NCI-H345 treated with DMSO at 0.1 percent for 48 hours (cell line): ENCODE data around the gene RPS24.
"Not testable (repeated sequence)": the region's sequence is repeated elsewhere in the genome, so short reads cannot be mapped to it uniquely, and the experiment has no call there.

ENCODE experiments used
- DNase-seq: peaks from one replicate; lab custom pipeline; 2025; ENCODE audit not compliant: unreplicated experiment; lab: John Stamatoyannopoulos, UW

The RPS24 gene

GRCh38 chr10:78047314-78047891 lies 13.7 kb downstream of the RPS24 start:
- peak; percentile 57 for DNase-seq

- DNase-seq: no peak
These were observed 16.2 kb downstream of the RPS24 start for GRCh38 chr10:78049851-78050250.

- DNase-seq: no peak
These were observed 19.7 kb downstream of the RPS24 start for GRCh38 chr10:78053211-78053868.

GRCh38 chr10:78058562-78058961 lies 24.9 kb downstream of the RPS24 start:
- DNase-seq: no peak

GRCh38 chr10:78059906-78060702 lies 26.4 kb downstream of the RPS24 start:
- DNase-seq: no peak

- DNase-seq: no peak
These were observed 28.6 kb downstream of the RPS24 start for GRCh38 chr10:78062296-78062695.

GRCh38 chr10:78063236-78063635 lies 29.6 kb downstream of the RPS24 start:
- no peak for DNase-seq

- not testable (repeated sequence) for DNase-seq
These were observed 31.3 kb downstream of the RPS24 start for GRCh38 chr10:78064919-78065318.

- no peak for DNase-seq
These were observed 31.9 kb downstream of the RPS24 start for GRCh38 chr10:78065611-78066010.

GRCh38 chr10:78066012-78066411 lies 32.3 kb downstream of the RPS24 start:
- no peak for DNase-seq

GRCh38 chr10:78066728-78067430 lies 33.2 kb downstream of the RPS24 start:
- DNase-seq: no peak

- no peak for DNase-seq
These were observed 35.5 kb downstream of the RPS24 start for GRCh38 chr10:78069151-78069550.

GRCh38 chr10:78070064-78070463 lies 36.4 kb downstream of the RPS24 start:
- DNase-seq: not testable (repeated sequence)

GRCh38 chr10:78070726-78071125 lies 37.1 kb downstream of the RPS24 start:
- no peak for DNase-seq

- no peak for DNase-seq
These were observed 37.6 kb downstream of the RPS24 start for GRCh38 chr10:78071140-78071856.

- no peak for DNase-seq
These were observed 38.2 kb downstream of the RPS24 start for GRCh38 chr10:78071857-78072179.

- DNase-seq: no peak
These were observed 38.8 kb downstream of the RPS24 start for GRCh38 chr10:78072504-78072903.

- not testable (repeated sequence) for DNase-seq
These were observed 42.1 kb downstream of the RPS24 start for GRCh38 chr10:78075806-78076205.

- DNase-seq: no peak
These were observed 45.1 kb downstream of the RPS24 start for GRCh38 chr10:78078539-78079330.

- DNase-seq: no peak
These were observed 45.7 kb downstream of the RPS24 start for GRCh38 chr10:78079411-78079810.
